Adipose tissue (tissue), 3 donors: ENCODE measurements around the gene FBXL17. TPM values are rescaled to one million over a fixed set of nuclear protein-coding genes. Genes with fewer than 3 reads are reported as not detected.

Source experiments
- H3K27ac ChIP-seq: one replicate; pipeline ENCODE4 v1.5.1; 2013; ENCODE audit warnings: low read depth, low read length
- WGBS, 3 donors: extraction: QIAGEN DNeasy Blood & Tissue Kit; methylation state at CpG; one replicate each; pipeline ENCODE4 v1.1.7; 2013; 5-methylcytosine and 5-hydroxymethylcytosine counted together
- polyA plus RNA-seq, 3 donors: library from polyadenylated mRNA; stranded (reverse); fragments of 200-250 nt; gene quantifications; one replicate each; pipeline ENCODE4 v1.2.3, GENCODE V29; 2013
- donor health status: healthy with polysubstance abuse.
- donor health status: Bipolar disorder and iron deficiency.
- donor health status: healthy.

The FBXL17 gene
- polyA plus RNA-seq, 3 donors = 4.1 to 11.2 (median 10.1) TPM

- 67 to 86% (median 79%) methylated on average over 2 of the region's 2 CpGs for WGBS, 3 donors
- no peak overlapping the region for H3K27ac ChIP-seq
These were observed 117.4 kb downstream of the FBXL17 start for GRCh38 chr5:108264533-108264932.

GRCh38 chr5:108263338-108263737, 118.6 kb downstream of the FBXL17 start:
- H3K27ac ChIP-seq = no peak overlapping the region

GRCh38 chr5:108260858-108261170, 121.1 kb downstream of the FBXL17 start:
- H3K27ac ChIP-seq = no peak overlapping the region
- WGBS, 3 donors = 10 to 16% (median 13%) methylated on average over 2 of the region's 2 CpGs

GRCh38 chr5:108260117-108260857, 121.6 kb downstream of the FBXL17 start:
- 42 to 45% (median 44%) methylated on average over 8 of the region's 8 CpGs for WGBS, 3 donors
- no peak overlapping the region for H3K27ac ChIP-seq

GRCh38 chr5:108259306-108259705, 122.6 kb downstream of the FBXL17 start:
- 13 to 56% (median 48%) methylated on average over 1 of the region's 1 CpG for WGBS, 3 donors
- H3K27ac ChIP-seq = no peak overlapping the region

GRCh38 chr5:108257996-108258395, 123.9 kb downstream of the FBXL17 start:
- 83 to 92% (median 85%) methylated on average over 3 of the region's 3 CpGs for WGBS, 3 donors
- no peak overlapping the region for H3K27ac ChIP-seq

GRCh38 chr5:108255468-108255867, 126.4 kb downstream of the FBXL17 start:
- no peak overlapping the region for H3K27ac ChIP-seq
- WGBS, 3 donors = 77 to 90% (median 83%) methylated on average over 2 of the region's 2 CpGs

GRCh38 chr5:108251350-108251749, 130.5 kb downstream of the FBXL17 start:
- WGBS, 3 donors = 53 to 94% (median 89%) methylated on average over 1 of the region's 1 CpG
- no peak overlapping the region for H3K27ac ChIP-seq

- 41 to 66% (median 65%) methylated on average over 3 of the region's 3 CpGs for WGBS, 3 donors
- H3K27ac ChIP-seq = no peak overlapping the region
These were observed 132.0 kb downstream of the FBXL17 start for GRCh38 chr5:108249785-108250426.

- WGBS, 3 donors = 77 to 84% (median 84%) methylated on average over 7 of the region's 7 CpGs
- H3K27ac ChIP-seq = no peak overlapping the region
These were observed 132.7 kb downstream of the FBXL17 start for GRCh38 chr5:108249095-108249784.

GRCh38 chr5:108238936-108239887, 142.7 kb downstream of the FBXL17 start:
- 87 to 99% (median 88%) methylated on average over 10 of the region's 10 CpGs for WGBS, 3 donors
- H3K27ac ChIP-seq = no peak overlapping the region

- H3K27ac ChIP-seq = no peak overlapping the region
- 88 to 91% (median 89%) methylated on average over 4 of the region's 4 CpGs for WGBS, 3 donors
These were observed 143.4 kb downstream of the FBXL17 start for GRCh38 chr5:108238461-108238860.

- WGBS, 3 donors = 59 to 66% (median 65%) methylated on average over 3 of the region's 3 CpGs
- H3K27ac ChIP-seq = no peak overlapping the region
These were observed 148.2 kb downstream of the FBXL17 start for GRCh38 chr5:108233617-108234155.

- no peak overlapping the region for H3K27ac ChIP-seq
These were observed 149.1 kb downstream of the FBXL17 start for GRCh38 chr5:108232805-108233204.

GRCh38 chr5:108222011-108222410, 159.9 kb downstream of the FBXL17 start:
- H3K27ac ChIP-seq = no peak overlapping the region

GRCh38 chr5:108220834-108221233, 161.1 kb downstream of the FBXL17 start:
- WGBS, 3 donors = 15 to 98% (median 89%) methylated on average over 1 of the region's 1 CpG
- no peak overlapping the region for H3K27ac ChIP-seq

GRCh38 chr5:108216890-108217289, 165.0 kb downstream of the FBXL17 start:
- 74 to 94% (median 80%) methylated on average over 4 of the region's 4 CpGs for WGBS, 3 donors
- no peak overlapping the region for H3K27ac ChIP-seq

- no peak overlapping the region for H3K27ac ChIP-seq
These were observed 167.0 kb downstream of the FBXL17 start for GRCh38 chr5:108214857-108215256.
